COLO829 (cell line): ENCODE results near the gene SLC10A7.

Experiments
- DNase-seq: peaks from one replicate; pipeline ENCODE4 v3.0.0; 2012; ENCODE audit warnings: low spot score

SLC10A7 gene

DNA sequence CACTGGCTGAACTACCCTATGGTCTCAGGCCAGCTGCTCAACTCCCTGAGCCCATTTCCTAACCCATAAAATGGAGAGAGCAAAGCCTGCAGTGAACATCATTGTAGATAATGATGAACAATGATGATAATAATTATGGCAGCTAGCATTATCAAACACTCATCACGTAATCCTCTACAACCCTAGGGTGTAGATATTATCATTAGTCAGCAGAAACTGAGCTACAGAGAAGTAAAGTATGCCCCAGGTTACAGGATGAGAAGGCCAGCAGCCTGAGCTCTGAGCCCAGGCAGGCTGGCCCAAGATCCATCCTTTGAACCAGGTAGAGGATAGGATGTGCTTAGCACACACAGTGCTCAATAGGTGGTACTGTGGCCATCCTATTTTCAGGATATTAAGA lies 264.2 kb downstream of the SLC10A7 start:
- no peak for DNase-seq

DNA sequence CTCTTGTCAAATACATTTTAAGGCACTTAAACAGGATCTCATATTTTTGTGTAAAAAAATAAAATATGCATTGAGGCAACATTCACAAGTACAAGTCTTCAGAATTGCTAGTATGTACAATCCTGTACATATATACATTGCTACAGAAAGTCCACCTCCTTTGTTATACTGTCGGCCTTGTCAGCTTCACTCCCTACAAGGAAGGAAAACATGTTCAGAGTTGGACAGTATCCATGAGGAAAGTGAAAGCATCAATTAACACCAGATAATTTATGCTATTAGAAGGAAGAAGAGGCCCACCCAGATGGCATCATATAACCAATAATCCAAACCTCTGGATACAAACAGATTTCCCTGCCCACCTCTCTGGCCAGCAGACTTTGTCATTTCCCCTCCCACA lies 265.4 kb downstream of the SLC10A7 start:
- DNase-seq: no peak

DNA sequence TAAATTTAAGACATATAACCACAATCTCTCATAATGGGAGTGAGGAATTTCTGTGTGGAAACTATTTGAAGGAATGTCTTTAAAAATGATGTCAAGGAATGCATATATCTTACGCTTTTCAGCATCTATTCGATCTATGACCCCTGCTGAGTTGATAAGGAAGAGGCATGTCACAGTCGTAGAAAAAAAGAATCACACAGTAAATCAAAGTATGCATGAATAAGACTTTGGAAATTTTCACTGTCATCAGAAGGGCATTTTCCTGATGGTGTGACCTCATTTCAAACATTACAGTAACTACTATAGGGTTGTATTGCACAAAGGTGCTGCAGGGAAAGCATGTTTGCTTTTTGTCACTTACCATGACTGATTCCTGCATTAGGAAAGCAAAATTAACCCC lies 265.9 kb downstream of the SLC10A7 start:
- DNase-seq: no peak

- DNase-seq: no peak
Measured at GRCh38 chr4:146255463-146255862, 266.3 kb downstream of the SLC10A7 start.

GRCh38 chr4:146252969-146253611 lies 268.6 kb downstream of the SLC10A7 start:
- no peak for DNase-seq

GRCh38 chr4:146247356-146247755 lies 274.4 kb downstream of the SLC10A7 start:
- DNase-seq: no peak

DNA sequence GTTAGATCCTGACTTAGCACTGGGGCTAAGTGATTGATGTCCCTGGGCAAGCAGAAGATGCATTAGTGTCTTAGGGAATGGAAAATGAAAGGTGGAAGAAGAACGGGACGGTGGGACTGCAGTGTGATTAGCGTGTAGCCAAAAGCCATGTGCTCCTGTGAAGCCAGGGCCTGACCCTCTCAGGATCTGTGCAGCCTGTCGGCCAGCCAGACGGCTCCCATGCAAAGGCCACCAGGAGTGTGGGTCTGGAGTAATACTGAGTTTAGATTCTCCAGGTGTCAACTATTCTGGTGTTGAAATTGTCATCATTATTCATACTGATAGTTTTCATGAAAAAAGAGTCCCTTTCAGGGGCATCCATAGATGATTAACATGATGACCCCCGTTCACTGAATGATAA lies 275.4 kb downstream of the SLC10A7 start:
- no peak for DNase-seq

GRCh38 chr4:146245850-146246249 lies 275.9 kb downstream of the SLC10A7 start:
- no peak for DNase-seq

DNA sequence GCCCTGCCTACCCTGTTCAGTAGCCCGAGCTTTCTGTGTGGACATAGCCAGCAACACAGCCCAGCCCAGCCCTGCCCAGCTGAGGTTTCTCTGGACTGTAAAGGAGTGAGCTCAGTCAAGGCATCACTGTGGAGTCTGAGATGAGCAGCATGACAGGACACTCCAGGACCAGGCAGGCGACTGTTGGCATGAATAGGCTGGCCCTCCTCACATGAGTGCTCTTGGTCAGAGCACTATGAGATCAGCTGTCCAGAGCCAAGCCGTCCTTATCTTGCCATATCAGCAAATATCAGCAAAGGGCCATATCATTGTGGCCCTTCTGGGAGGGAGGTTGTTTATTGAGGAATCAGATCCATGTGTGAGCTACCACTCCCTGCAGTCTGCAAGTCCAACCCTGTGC lies 276.5 kb downstream of the SLC10A7 start:
- DNase-seq: no peak

DNA sequence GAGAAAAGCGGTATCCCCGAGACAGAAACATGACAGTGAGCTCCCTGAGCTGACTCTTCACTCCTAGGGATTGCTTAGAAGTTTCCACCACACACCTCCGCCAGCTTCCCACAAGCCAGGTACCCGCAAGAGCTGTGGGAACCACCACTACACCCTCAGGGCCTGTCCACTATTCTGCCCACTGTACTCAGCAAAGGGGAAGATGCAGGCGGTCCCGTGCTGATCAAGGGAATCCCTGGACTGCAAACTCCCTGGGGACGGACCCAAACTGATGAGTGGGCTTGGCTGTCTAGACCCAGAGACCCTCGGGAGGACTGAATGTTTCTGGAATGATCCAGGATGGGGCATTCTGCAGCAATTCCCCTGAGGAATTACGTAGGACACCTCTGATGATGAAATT lies 277.2 kb downstream of the SLC10A7 start:
- no peak for DNase-seq

DNA sequence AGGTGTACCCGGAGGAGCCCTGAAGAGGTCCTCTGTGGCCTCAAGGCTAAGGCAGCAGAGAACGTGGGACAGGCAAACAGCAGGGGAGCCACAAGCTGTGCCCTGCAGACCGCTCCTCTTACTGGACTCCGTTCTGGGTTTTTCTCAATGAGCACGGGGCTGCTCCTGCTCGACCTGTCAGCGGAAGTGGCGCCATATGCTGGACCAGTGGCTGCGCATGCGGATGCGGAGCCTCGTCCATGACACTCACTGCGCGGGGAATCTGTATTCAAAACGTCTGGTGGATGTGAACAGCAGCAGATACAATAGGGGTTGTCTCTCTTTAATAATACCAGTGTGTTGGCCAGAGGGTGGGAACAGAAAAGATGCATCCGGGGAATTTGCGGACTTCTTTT lies 277.9 kb downstream of the SLC10A7 start:
- DNase-seq: no peak

GRCh38 chr4:146243141-146243882 lies 278.4 kb downstream of the SLC10A7 start:
- DNase-seq: no peak

GRCh38 chr4:146238107-146238506 lies 283.6 kb downstream of the SLC10A7 start:
- DNase-seq: no peak

DNA sequence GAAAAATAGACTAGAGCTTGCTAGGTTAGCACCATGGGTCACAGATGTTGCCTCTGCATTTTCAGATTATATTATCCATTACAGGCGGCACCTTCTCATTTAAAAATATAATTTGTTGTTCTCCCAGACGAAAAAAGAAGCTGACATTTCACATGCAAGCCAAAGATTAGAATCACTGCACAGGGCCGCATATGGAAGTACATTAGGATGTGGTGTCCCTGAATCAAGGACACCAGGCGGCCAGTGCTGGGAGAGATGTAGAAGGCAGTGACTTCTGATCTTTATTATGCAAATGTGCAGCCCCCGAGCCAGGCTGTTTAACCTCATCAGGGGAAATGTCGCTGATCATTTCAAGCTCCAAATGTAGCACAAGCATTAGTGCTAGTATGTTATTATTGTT lies 284.6 kb downstream of the SLC10A7 start:
- DNase-seq: no peak

- no peak for DNase-seq
Measured at GRCh38 chr4:146236216-146236615, 285.5 kb downstream of the SLC10A7 start.

GRCh38 chr4:146235654-146236177 lies 286.0 kb downstream of the SLC10A7 start:
- DNase-seq: no peak

DNA sequence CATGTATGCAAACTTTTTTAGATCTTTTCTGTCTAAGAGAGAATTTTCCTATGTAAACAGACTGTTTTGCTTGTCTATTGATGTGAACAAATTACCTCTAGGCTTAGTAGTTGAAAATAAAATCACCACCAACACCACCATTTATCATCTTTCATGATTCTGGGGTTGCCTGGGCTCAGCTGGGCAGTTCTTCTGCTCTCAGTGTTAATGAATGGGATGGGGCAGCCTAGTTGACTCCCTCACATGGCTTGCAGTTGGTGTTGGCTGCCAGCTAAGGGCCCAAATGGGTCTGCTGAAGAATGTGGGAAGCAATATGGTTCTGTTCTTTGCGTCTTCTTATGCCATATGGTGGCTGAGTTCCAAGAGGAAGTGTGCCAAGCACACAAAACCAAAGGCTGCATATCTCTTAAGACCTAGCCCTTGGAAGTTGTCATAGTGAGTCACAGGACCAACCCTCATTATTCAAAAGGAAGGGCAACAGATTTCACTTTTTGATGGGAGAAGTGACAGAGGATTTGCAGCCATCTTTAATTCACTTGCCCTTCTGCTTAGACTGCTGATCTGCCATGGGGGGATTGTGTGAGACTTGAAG lies 289.5 kb downstream of the SLC10A7 start:
- DNase-seq: no peak

DNA sequence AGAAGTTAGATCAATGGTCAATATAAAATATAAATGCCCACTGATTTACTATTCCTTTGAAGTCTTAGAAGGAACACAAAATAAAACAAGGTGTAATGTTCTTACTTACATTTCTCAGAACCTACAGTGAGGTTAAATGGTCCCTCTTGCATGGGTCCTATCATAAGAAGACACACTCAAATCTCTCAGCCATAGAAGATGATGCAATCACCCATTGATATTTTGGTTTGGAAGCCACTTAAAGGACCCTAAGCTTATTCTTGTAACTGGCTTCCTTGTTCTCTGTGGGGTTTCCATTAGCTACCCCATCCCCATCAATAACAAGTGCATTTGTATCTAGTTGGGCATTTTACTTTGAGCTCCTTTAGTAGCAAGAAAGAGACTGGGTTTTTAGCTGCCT lies 292.3 kb downstream of the SLC10A7 start:
- no peak for DNase-seq

DNA sequence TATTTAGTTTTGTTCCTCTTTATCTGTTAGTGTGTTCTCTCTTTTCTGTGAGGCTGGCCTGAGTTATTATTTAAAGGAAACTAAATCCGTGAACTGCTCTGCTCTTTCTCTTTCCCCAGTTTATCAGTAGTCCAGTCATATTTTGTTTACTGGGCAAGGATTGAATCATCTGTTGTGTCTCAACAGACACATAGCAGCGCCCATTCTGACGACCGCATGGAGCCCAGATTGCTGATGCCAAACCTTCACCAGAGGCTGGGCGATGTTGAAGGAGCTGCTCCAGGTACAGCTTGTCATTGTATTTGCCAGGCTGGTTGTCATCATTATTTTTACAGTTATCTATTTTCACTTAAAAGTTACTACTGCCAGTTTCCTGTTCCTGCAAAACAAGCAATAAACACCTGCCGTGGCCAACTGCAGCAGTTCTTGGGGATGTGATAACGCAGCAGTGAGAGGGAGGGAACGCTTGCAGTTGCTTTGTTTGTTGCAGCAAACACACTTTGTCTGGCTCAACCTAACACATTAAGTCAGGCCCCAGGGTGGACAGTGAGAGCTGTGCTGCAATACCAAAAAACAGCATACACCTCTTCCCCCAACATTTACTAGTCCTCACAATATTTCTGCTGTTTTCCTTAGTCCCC lies 297.3 kb downstream of the SLC10A7 start:
- DNase-seq: no peak

GRCh38 chr4:146222313-146222712 lies 299.4 kb downstream of the SLC10A7 start:
- DNase-seq: no peak

DNA sequence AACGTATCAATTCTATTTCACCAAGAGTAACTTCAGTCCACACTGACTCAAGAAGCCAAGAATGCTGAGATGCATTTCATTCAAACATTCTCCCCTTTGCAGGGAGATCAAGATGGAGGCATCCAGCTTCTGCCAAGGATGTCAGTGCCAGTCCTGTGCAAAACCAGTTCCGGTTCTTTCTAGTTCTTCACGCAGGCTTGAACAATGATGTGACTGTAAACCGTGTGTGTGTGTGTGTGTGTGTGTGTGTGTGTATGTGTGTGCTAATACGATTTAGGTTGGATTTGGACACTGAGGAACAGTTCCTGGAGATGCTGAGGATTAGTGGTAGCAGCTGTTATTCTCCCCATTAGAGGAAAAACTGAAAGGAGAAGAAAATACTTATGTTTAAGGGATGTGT lies 307.5 kb downstream of the SLC10A7 start, which contains the start of gene REELD1:
REELD1 (plus strand) TSS at position 301 of the 400 bp plus-strand sequence. CDS start 2,415 bp downstream, outside the sequence.
- DNase-seq: no peak

DNA sequence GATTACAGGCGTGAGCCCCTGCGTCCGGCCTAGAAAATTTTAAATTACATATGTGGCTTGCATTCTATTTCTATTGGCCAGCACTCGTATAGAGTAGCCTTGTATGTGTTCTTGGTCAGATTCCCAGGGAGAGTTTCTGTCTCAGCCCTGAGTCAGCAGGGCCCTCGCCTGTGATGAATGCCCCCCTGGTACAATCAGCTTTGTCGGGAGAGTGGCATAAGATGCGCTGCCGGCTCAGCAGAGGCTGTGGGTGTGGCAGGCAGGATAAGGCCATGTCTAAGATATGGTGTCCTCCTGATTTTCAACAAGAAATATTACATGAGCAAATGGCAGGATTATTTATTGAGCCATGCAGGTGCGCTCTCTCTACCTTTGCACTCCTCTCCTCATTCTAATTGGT lies 309.0 kb downstream of the SLC10A7 start:
- no peak for DNase-seq

- no peak for DNase-seq
Measured at GRCh38 chr4:146211440-146211839, 310.3 kb downstream of the SLC10A7 start.
